H9 (cell line): Measurements from ENCODE around the gene NKIRAS1. TPM values are rescaled to one million over a fixed set of nuclear protein-coding genes. Genes with fewer than 3 reads are reported as not detected.

Source experiments
- DNase-seq: peaks from one replicate; pipeline ENCODE4 v3.0.0-alpha.2; 2017
- H2AFZ ChIP-seq: one replicate; pipeline ENCODE4 v1.6.1; 2013; ENCODE audit warnings: mild to moderate bottlenecking, low read length, control low read depth, moderate library complexity
- H2AK5ac ChIP-seq: 2 replicates; pipeline ENCODE4 v1.6.1; 2013; ENCODE audit warnings: low read length, control low read depth, mixed read lengths; ENCODE audit not compliant: insufficient read length
- H2BK120ac ChIP-seq: one replicate; pipeline ENCODE4 v1.6.1; 2013; ENCODE audit warnings: low read depth, mild to moderate bottlenecking, low read length, control low read depth, inconsistent platforms; ENCODE audit not compliant: poor library complexity, severe bottlenecking
- H2BK12ac ChIP-seq: 2 replicates; pipeline ENCODE4 v1.6.1; 2013; ENCODE audit warnings: low read length, control low read depth, mixed read lengths, low read depth; ENCODE audit not compliant: insufficient read length
- H2BK15ac ChIP-seq: 2 replicates; pipeline ENCODE4 v1.6.1; 2013; ENCODE audit warnings: low read depth, low read length, control low read depth
- H2BK20ac ChIP-seq: one replicate; pipeline ENCODE4 v1.6.1; 2013; ENCODE audit warnings: low read depth, mild to moderate bottlenecking, low read length, control low read depth, inconsistent platforms; ENCODE audit not compliant: poor library complexity, severe bottlenecking
- H2BK5ac ChIP-seq: 2 replicates; pipeline ENCODE4 v1.6.1; 2013; ENCODE audit warnings: low read length, control low read depth, mixed read lengths; ENCODE audit not compliant: insufficient read length
- H3K14ac ChIP-seq: 2 replicates; pipeline ENCODE4 v1.6.1; 2013; ENCODE audit warnings: low read length, control low read depth; ENCODE audit not compliant: insufficient read depth
- H3K18ac ChIP-seq: 2 replicates; pipeline ENCODE4 v1.6.1; 2013; ENCODE audit warnings: low read depth, mild to moderate bottlenecking, mixed read lengths, low read length, control low read depth; ENCODE audit not compliant: insufficient read length
- H3K23ac ChIP-seq: 2 replicates; pipeline ENCODE4 v1.6.1; 2013; ENCODE audit warnings: low read length, control low read depth, mixed read lengths, low read depth; ENCODE audit not compliant: insufficient read length
- H3K23me2 ChIP-seq: 2 replicates; pipeline ENCODE4 v1.6.1; 2013; ENCODE audit warnings: low read depth, mild to moderate bottlenecking, mixed read lengths, low read length, control low read depth; ENCODE audit not compliant: insufficient read length, poor library complexity, severe bottlenecking
- H3K27ac ChIP-seq: 2 replicates; pipeline ENCODE4 v1.5.1; 2013; ENCODE audit warnings: low read length, control low read depth, mixed read lengths, low read depth; ENCODE audit not compliant: insufficient read length
- H3K27me3 ChIP-seq: 2 replicates; pipeline ENCODE4 v1.6.1; 2013; ENCODE audit warnings: low read length, control low read depth, inconsistent platforms; ENCODE audit not compliant: insufficient read depth
- H3K4ac ChIP-seq: 2 replicates; pipeline ENCODE4 v1.6.1; 2013; ENCODE audit warnings: low read depth, mild to moderate bottlenecking, control low read depth, inconsistent platforms, low read length, moderate library complexity
- H3K4me1 ChIP-seq: 2 replicates; pipeline ENCODE4 v1.6.1; 2013; ENCODE audit warnings: low read length, control low read depth, inconsistent platforms; ENCODE audit not compliant: insufficient read depth
- H3K4me2 ChIP-seq: 2 replicates; pipeline ENCODE4 v1.6.1; 2013; ENCODE audit warnings: low read length, control low read depth, mixed read lengths; ENCODE audit not compliant: insufficient read length, insufficient read depth
- H3K56ac ChIP-seq: 2 replicates; pipeline ENCODE4 v1.6.1; 2013; ENCODE audit warnings: low read depth, mild to moderate bottlenecking, mixed read lengths, low read length, control low read depth; ENCODE audit not compliant: insufficient read length
- H3K79me1 ChIP-seq: 2 replicates; pipeline ENCODE4 v1.6.1; 2013; ENCODE audit warnings: low read depth, mild to moderate bottlenecking, moderate library complexity, low read length, control low read depth, inconsistent platforms; ENCODE audit not compliant: insufficient read depth, poor library complexity, severe bottlenecking
- H3K79me2 ChIP-seq: 2 replicates; pipeline ENCODE4 v1.6.1; 2013; ENCODE audit warnings: low read length, control low read depth, inconsistent platforms; ENCODE audit not compliant: insufficient read depth
- H3K9ac ChIP-seq: 2 replicates; pipeline ENCODE4 v1.6.1; 2013; ENCODE audit warnings: low read length, control low read depth, mixed read lengths; ENCODE audit not compliant: insufficient read length; ENCODE audit errors: extremely low read depth
- H3K9me3 ChIP-seq: one replicate; pipeline ENCODE4 v1.6.1; 2013; ENCODE audit warnings: low read depth, low read length, inconsistent platforms; ENCODE audit not compliant: control insufficient read depth
- H3T11ph ChIP-seq: one replicate; pipeline ENCODE4 v1.6.1; 2013; ENCODE audit warnings: mild to moderate bottlenecking, low read length, control low read depth, inconsistent platforms
- H4K20me1 ChIP-seq: one replicate; pipeline ENCODE4 v1.6.1; 2013; ENCODE audit not compliant: control insufficient read depth, insufficient read length, insufficient read depth
- H4K5ac ChIP-seq: 2 replicates; pipeline ENCODE4 v1.6.1; 2013; ENCODE audit warnings: low read depth, mild to moderate bottlenecking, mixed read lengths, low read length, control low read depth; ENCODE audit not compliant: insufficient read length
- H4K8ac ChIP-seq: replicated peaks from 2 replicates; pipeline ENCODE4 v1.6.1; 2013; ENCODE audit warnings: low read length, control low read depth, mixed read lengths, low read depth; ENCODE audit not compliant: insufficient read length
- H4K91ac ChIP-seq: 2 replicates; pipeline ENCODE4 v1.6.1; 2013; ENCODE audit warnings: low read depth, mild to moderate bottlenecking, moderate library complexity, mixed read lengths, low read length, control low read depth; ENCODE audit not compliant: insufficient read length
- H3K27ac Mint-ChIP-seq, 3 experiments: 2 replicates in 2 of 3; 3 replicates in 1 of 3; pipeline ENCODE4 v1.8.0; 2020 to 2021; ENCODE audit warnings: mixed read lengths in 3 of 3, mild to moderate bottlenecking in 1 of 3, moderate library complexity in 1 of 3
- H3K27me3 Mint-ChIP-seq: 2 replicates; pipeline ENCODE4 v1.8.0; 2021; ENCODE audit warnings: low read depth, mild to moderate bottlenecking, moderate library complexity, mixed read lengths
- H3K36me3 Mint-ChIP-seq, 3 experiments: 2 replicates in 2 of 3; 3 replicates in 1 of 3; pipeline ENCODE4 v1.8.0; 2020 to 2021; ENCODE audit warnings: low read depth in 3 of 3, mixed read lengths in 3 of 3; ENCODE audit not compliant: insufficient read depth in 1 of 3
- H3K4me1 Mint-ChIP-seq, 2 experiments: 2 replicates each; pipeline ENCODE4 v1.8.0; 2020; ENCODE audit warnings: mixed read lengths in 2 of 2
- H3K4me3 Mint-ChIP-seq, 2 experiments: 2 replicates in 1 of 2; 3 replicates in 1 of 2; pipeline ENCODE4 v1.8.0; 2020 to 2021; ENCODE audit warnings: mild to moderate bottlenecking in 2 of 2, mixed read lengths in 2 of 2, moderate library complexity in 1 of 2
- H3K9me3 Mint-ChIP-seq, 2 experiments: 2 replicates in 1 of 2; 3 replicates in 1 of 2; pipeline ENCODE4 v1.8.0; 2020; ENCODE audit warnings: mild to moderate bottlenecking in 2 of 2, mixed read lengths in 2 of 2, moderate library complexity in 1 of 2
- CTCF ChIP-seq: fragments of 200-600 bp; sonication (generic); conservative IDR thresholded peaks from 3 replicates; pipeline ENCODE4 v1.8.0; 2021; ENCODE audit warnings: antibody characterized with exemption, mild to moderate bottlenecking
- WGBS: extraction: QIAGEN DNeasy Blood & Tissue Kit; methylation state at CpG from one replicate; pipeline ENCODE4 v1.1.7; 2013; ENCODE audit warnings: missing lambda C conversion rate, low lambda C conversion rate, mixed read lengths; ENCODE audit not compliant: insufficient read length; ENCODE audit errors: extremely low coverage; 5-methylcytosine and 5-hydroxymethylcytosine counted together
- total RNA-seq: library from RNA; stranded (reverse); gene quantifications from 2 replicates; pipeline ENCODE4 v1.2.1, GENCODE V29; 2021

NKIRAS1 gene
- total RNA-seq, 1 experiment from 2014 or later = 6.1 TPM

DNA sequence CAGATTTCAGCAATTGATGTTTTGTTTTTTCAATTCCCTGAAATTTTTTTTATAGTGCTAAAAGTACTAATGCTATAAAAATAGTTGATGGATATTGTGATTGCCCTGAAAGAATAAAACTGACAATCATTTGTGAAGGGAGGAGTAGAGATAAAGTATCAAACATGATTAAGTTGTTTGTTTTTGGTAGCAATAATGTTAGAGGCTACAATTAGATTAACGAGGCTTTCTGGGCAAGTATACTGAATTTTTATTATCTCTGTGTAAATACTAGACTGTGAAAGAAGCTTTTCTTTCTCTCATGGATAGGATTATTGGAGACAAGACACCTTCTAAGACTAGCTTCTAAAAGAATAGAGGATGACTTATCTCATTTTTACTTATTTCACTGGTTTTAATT is 43.9 kb upstream of the NKIRAS1 start:
- Histone ChIP-seq H3T11ph (no peak overlapping the region), H2BK5ac (no peak overlapping the region), H3K4ac (no peak overlapping the region), H3K23ac (no peak overlapping the region), H3K4me2 (no peak overlapping the region), H3K4me1 (no peaks in the 10 kb centered on the region), H3K27ac (no peak overlapping the region), H3K14ac (no peak overlapping the region), H3K79me1 (peaks cover 2% of the 10 kb centered on the region), H2AFZ (no peak overlapping the region), H2BK12ac (no peak overlapping the region), H3K23me2 (no peaks in the 10 kb centered on the region), H2BK120ac (no peak overlapping the region), H2AK5ac (no peak overlapping the region), H4K5ac (no peak overlapping the region), H3K56ac (no peak overlapping the region), H2BK20ac (no peak overlapping the region), H2BK15ac (no peak overlapping the region), H4K91ac (no peak overlapping the region), H4K20me1 (no peaks in the 10 kb centered on the region), H3K79me2 (no peaks in the 10 kb centered on the region), H3K27me3 (no peaks in the 10 kb centered on the region), H3K9me3 (no peaks in the 10 kb centered on the region), H3K18ac (no peak overlapping the region), H3K9ac (no peak overlapping the region), H4K8ac (no peak overlapping the region)
- no CpG with 5 or more reads among the region's 1 CpG for WGBS
- no peaks in the 10 kb centered on the region for H3K27me3 Mint-ChIP-seq
- H3K36me3 Mint-ChIP-seq = peaks cover 20 to 74% (median 71%) of the 10 kb centered on the region in 3 experiments; a peak in 6 of 7 replicates
- no peak for TF ChIP-seq CTCF
- no peak overlapping the region for H3K4me3 Mint-ChIP-seq
- DNase-seq = no peak
- no peak overlapping the region for H3K27ac Mint-ChIP-seq
- no peaks in the 10 kb centered on the region; a peak in 1 of 4 replicates for H3K4me1 Mint-ChIP-seq
- H3K9me3 Mint-ChIP-seq = no peaks in the 10 kb centered on the region
